ENCODE results near the gene LSAMP.
A peak's percentile ranks its signal among the peaks of the same experiment; 100 is the strongest.

The LSAMP gene

GRCh38 chr3:116350119-116350733 lies 95.1 kb downstream of the LSAMP start:
- no peak for DNase-seq

- no peak for DNase-seq
Observed at GRCh38 chr3:116348216-116348615, 97.1 kb downstream of the LSAMP start.

GRCh38 chr3:116342499-116342898 lies 102.8 kb downstream of the LSAMP start:
- DNase-seq: no peak

- no peak for DNase-seq
Observed at GRCh38 chr3:116341899-116342298, 103.4 kb downstream of the LSAMP start.

- DNase-seq: no peak
Observed at GRCh38 chr3:116341381-116341780, 103.9 kb downstream of the LSAMP start.

GRCh38 chr3:116340680-116341216 lies 104.5 kb downstream of the LSAMP start:
- DNase-seq: no peak

- no peak for DNase-seq
Observed at GRCh38 chr3:116339441-116340028, 105.8 kb downstream of the LSAMP start.

GRCh38 chr3:116338713-116339112 lies 106.6 kb downstream of the LSAMP start:
- DNase-seq: no peak

GRCh38 chr3:116337229-116337628 lies 108.1 kb downstream of the LSAMP start:
- DNase-seq: no peak

- no peak for DNase-seq
Observed at GRCh38 chr3:116331380-116331779, 113.9 kb downstream of the LSAMP start.

- no peak for DNase-seq
Observed at GRCh38 chr3:116322750-116323375, 122.4 kb downstream of the LSAMP start.

- peak in 1 of 2 experiments; percentile 36 for DNase-seq
Observed at GRCh38 chr3:116318370-116318769, 126.9 kb downstream of the LSAMP start.

GRCh38 chr3:116316771-116317170 lies 128.5 kb downstream of the LSAMP start:
- no peak for DNase-seq

GRCh38 chr3:116314476-116314875 lies 130.8 kb downstream of the LSAMP start:
- no peak for DNase-seq

- DNase-seq: no peak
Observed at GRCh38 chr3:116306720-116307119, 138.6 kb downstream of the LSAMP start.

- no peak for DNase-seq
Observed at GRCh38 chr3:116306149-116306548, 139.1 kb downstream of the LSAMP start.

- DNase-seq: no peak
Observed at GRCh38 chr3:116302087-116302747, 143.1 kb downstream of the LSAMP start.

GRCh38 chr3:116301422-116301821 lies 143.9 kb downstream of the LSAMP start:
- DNase-seq: no peak

- DNase-seq: no peak
Observed at GRCh38 chr3:116300226-116300625, 145.1 kb downstream of the LSAMP start.

- DNase-seq: no peak
Observed at GRCh38 chr3:116299646-116300081, 145.6 kb downstream of the LSAMP start.

- no peak for DNase-seq
Observed at GRCh38 chr3:116298151-116298550, 147.1 kb downstream of the LSAMP start.

GRCh38 chr3:116291141-116291540 lies 154.1 kb downstream of the LSAMP start:
- no peak for DNase-seq

- no peak for DNase-seq
Observed at GRCh38 chr3:116288485-116288884, 156.8 kb downstream of the LSAMP start.
